GM23338 (cell line): ENCODE results near the gene PLA2G6. TPM values are rescaled to one million over a fixed set of nuclear protein-coding genes. Genes with fewer than 3 reads are reported as not detected.

Experiments
- ATAC-seq: fragments of 200-7000 bp; cut with Tn5 transposase; 3 replicates; pipeline ENCODE4 v1.9.1; 2020
- DNase-seq: peaks from one replicate; pipeline ENCODE4 v3.0.0-alpha.2; 2015; ENCODE audit warnings: low spot score
- H2AFZ ChIP-seq: fragments of 200-600 bp; sonication (generic); 2 replicates; pipeline ENCODE4 v1.8.0; 2016; ENCODE audit warnings: antibody characterized with exemption, mild to moderate bottlenecking, moderate library complexity
- H3F3A ChIP-seq: fragments of 200-600 bp; sonication (generic); replicated peaks from 2 replicates; pipeline ENCODE4 v1.8.0; 2017; ENCODE audit warnings: antibody characterized with exemption, mixed run types, low read depth
- H3K27ac ChIP-seq: fragments of 200-600 bp; sonication (generic); 2 replicates; pipeline ENCODE4 v1.6.1; 2016; ENCODE audit warnings: low read depth
- H3K27me3 ChIP-seq: fragments of 200-600 bp; sonication (generic); 2 replicates; pipeline ENCODE4 v1.8.0; 2016; ENCODE audit warnings: mild to moderate bottlenecking, mixed run types, moderate library complexity; ENCODE audit not compliant: insufficient read depth
- H3K36me3 ChIP-seq: fragments of 200-600 bp; sonication (generic); 2 replicates; pipeline ENCODE4 v1.8.0; 2016; ENCODE audit warnings: mild to moderate bottlenecking; ENCODE audit not compliant: insufficient read depth
- H3K4me1 ChIP-seq: fragments of 200-600 bp; sonication (generic); 2 replicates; pipeline ENCODE4 v1.8.0; 2016; ENCODE audit warnings: mild to moderate bottlenecking, moderate library complexity; ENCODE audit not compliant: insufficient read depth
- H3K4me2 ChIP-seq: fragments of 200-600 bp; sonication (generic); 2 replicates; pipeline ENCODE4 v1.7.1; 2017; ENCODE audit warnings: mixed run types
- H3K4me3 ChIP-seq: fragments of 200-600 bp; sonication (generic); 2 replicates; pipeline ENCODE4 v1.6.1; 2016; ENCODE audit warnings: mixed run types
- H3K79me2 ChIP-seq: fragments of 200-600 bp; sonication (generic); replicated peaks from 2 replicates; pipeline ENCODE4 v1.8.0; 2017; ENCODE audit warnings: mild to moderate bottlenecking; ENCODE audit not compliant: insufficient read depth
- H3K9me2 ChIP-seq: fragments of 200-600 bp; sonication (generic); 2 replicates; pipeline ENCODE4 v1.8.0; 2017; ENCODE audit not compliant: insufficient read depth
- H4K20me1 ChIP-seq: fragments of 200-600 bp; sonication (generic); replicated peaks from 2 replicates; pipeline ENCODE4 v1.8.0; 2017; ENCODE audit warnings: mild to moderate bottlenecking; ENCODE audit not compliant: insufficient read depth
- H3K27ac Mint-ChIP-seq: 2 replicates; pipeline ENCODE4 v1.8.0; 2020; ENCODE audit warnings: inconsistent platforms, mild to moderate bottlenecking, moderate library complexity, mixed read lengths
- H3K27me3 Mint-ChIP-seq: 3 replicates; pipeline ENCODE4 v1.8.0; 2022; ENCODE audit warnings: low read depth, mild to moderate bottlenecking, moderate library complexity, mixed read lengths, inconsistent platforms; ENCODE audit not compliant: insufficient read depth, poor library complexity
- H3K36me3 Mint-ChIP-seq: 3 replicates; pipeline ENCODE4 v1.8.0; 2021; ENCODE audit warnings: low read depth, mild to moderate bottlenecking, inconsistent platforms, moderate library complexity, mixed read lengths
- H3K4me1 Mint-ChIP-seq: 3 replicates; pipeline ENCODE4 v1.8.0; 2020; ENCODE audit warnings: mild to moderate bottlenecking, inconsistent platforms, mixed read lengths
- H3K4me3 Mint-ChIP-seq: 3 replicates; pipeline ENCODE4 v1.8.0; 2021; ENCODE audit warnings: moderate library complexity, mild to moderate bottlenecking, inconsistent platforms, mixed read lengths
- H3K9me3 Mint-ChIP-seq: 3 replicates; pipeline ENCODE4 v1.8.0; 2020; ENCODE audit warnings: moderate library complexity, mild to moderate bottlenecking, inconsistent platforms, mixed read lengths
- CREB1 ChIP-seq: fragments of 250-450 bp; sonication (Bioruptor Pico); IDR thresholded peaks from 2 replicates; pipeline ENCODE4 v1.5.0; 2020; ENCODE audit warnings: low read depth, mild to moderate bottlenecking, moderate library complexity
- EZH2 ChIP-seq: fragments of 200-600 bp; sonication (generic); IDR thresholded peaks from one replicate; pipeline ENCODE4 v1.8.0; 2017; ENCODE audit warnings: antibody characterized with exemption, mild to moderate bottlenecking, low read depth; ENCODE audit not compliant: unreplicated experiment
- EZH2phosphoT487 ChIP-seq: fragments of 200-600 bp; sonication (generic); IDR thresholded peaks from one replicate; pipeline ENCODE4 v1.8.1; 2018; ENCODE audit warnings: antibody characterized with exemption; ENCODE audit not compliant: unreplicated experiment
- JUNB ChIP-seq: IDR thresholded peaks from one replicate; pipeline ENCODE4 v1.6.1; 2016; ENCODE audit warnings: antibody characterized with exemption; ENCODE audit not compliant: unreplicated experiment
- NANOG ChIP-seq: IDR thresholded peaks from 2 replicates; pipeline ENCODE4 v1.6.1; 2016; ENCODE audit warnings: antibody characterized with exemption, borderline replicate concordance
- POLR2AphosphoS5 ChIP-seq: IDR thresholded peaks from 2 replicates; pipeline ENCODE4 v1.6.1; 2016; ENCODE audit warnings: antibody characterized with exemption, low read depth
- STAT1 ChIP-seq: IDR thresholded peaks from one replicate; pipeline ENCODE4 v1.6.1; 2016; ENCODE audit warnings: antibody characterized with exemption; ENCODE audit not compliant: unreplicated experiment
- ZNF114 ChIP-seq: fragments of 250-450 bp; sonication (Bioruptor Pico); IDR thresholded peaks from 2 replicates; pipeline ENCODE4 v1.5.0; 2020; ENCODE audit warnings: mild to moderate bottlenecking, moderate library complexity
- ZNF331 ChIP-seq: fragments of 250-450 bp; sonication (Bioruptor Pico); IDR thresholded peaks from 2 replicates; pipeline ENCODE4 v1.5.0; 2020; ENCODE audit warnings: low read depth, mild to moderate bottlenecking, moderate library complexity
- polyA plus RNA-seq: library from polyadenylated mRNA; unstranded; fragments of >200 nt; fragmentation: Nextera tagmentation; extraction: Ambion mirVana; gene quantifications from 2 replicates; pipeline ENCODE4 v1.2.1, GENCODE V29; 2016
- total RNA-seq: library from RNA; depleted of rRNA; stranded (reverse); fragments of >200 nt; shearing (Covaris generic); gene quantifications from 2 replicates; pipeline ENCODE4 v1.2.3, GENCODE V29; 2014
- TF ChIP-seq, protein P1 (sequence below), 2 experiments: fragments of 200-600 bp in 1 of 2; sonication (generic) in 1 of 2; conservative IDR thresholded peaks; 2 replicates each; pipeline versions ENCODE4 v1.5.1 to v1.6.1; 2016 to 2017; ENCODE audit warnings: antibody characterized with exemption in 2 of 2, low read depth in 2 of 2, mild to moderate bottlenecking in 2 of 2, moderate library complexity in 1 of 2
- TF ChIP-seq, protein P2 (sequence below): IDR thresholded peaks from one replicate; pipeline ENCODE4 v1.6.1; 2018; ENCODE audit warnings: antibody characterized with exemption; ENCODE audit not compliant: unreplicated experiment
- TF ChIP-seq, protein P3 (sequence below): fragments of 250-450 bp; sonication (Bioruptor Pico); IDR thresholded peaks from 2 replicates; pipeline ENCODE4 v1.5.0; 2020; ENCODE audit warnings: mild to moderate bottlenecking, moderate library complexity
- TF ChIP-seq, protein P4 (sequence below): IDR thresholded peaks from 2 replicates; pipeline ENCODE4 v1.6.1; 2016; ENCODE audit warnings: antibody characterized with exemption

Gene PLA2G6
- total and polyA plus RNA-seq, 2 experiments from 2014 or later = 4.5 to 12.6 TPM

DNA sequence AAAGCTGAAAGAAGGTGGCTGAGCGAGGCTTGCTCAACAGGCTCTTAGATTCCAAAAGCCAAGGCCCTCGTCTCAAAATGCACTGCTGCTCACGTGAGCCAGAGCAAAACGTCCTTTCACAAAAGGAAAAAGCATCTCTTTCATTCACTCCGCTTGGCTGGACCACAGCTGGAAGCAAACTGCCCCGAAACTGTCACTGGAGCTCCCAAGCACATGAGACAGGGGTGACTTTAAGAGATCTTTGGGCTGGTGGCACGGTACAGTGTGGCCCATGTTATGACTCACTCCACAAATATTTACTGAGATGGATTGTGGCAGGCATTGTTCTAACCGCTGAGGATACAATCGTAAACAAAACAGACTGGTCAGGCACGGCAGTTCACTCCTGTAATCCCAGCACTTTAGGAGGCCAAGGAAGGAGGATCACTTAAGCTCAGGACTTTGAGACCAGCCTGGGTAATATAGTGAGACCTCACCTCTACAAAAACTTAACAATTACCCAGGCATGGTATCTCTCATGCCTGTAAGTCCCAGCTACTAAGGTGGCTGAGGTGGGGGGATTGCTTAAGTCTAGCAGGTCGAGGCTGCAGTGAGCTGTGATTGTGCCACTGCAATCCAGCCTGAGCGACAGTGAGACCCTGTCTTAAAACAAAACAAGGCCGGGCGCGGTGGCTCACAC, 3.6 kb downstream of the PLA2G6 start:
- Mint-ChIP-seq H3K4me1 (peaks cover 33% of the 10 kb centered on the region), H3K4me3 (no peak overlapping the region), H3K27ac (peak overlapping the region; percentile 63), H3K27me3 (peaks cover 20% of the 10 kb centered on the region), H3K9me3 (no peaks in the 10 kb centered on the region; the same call in 2 of the 3 replicates), H3K36me3 (peaks cover 5% of the 10 kb centered on the region; the same call in 2 of the 3 replicates)
- ATAC-seq (no peak), DNase-seq (peak; percentile 33)
- Histone ChIP-seq H3K4me3 (no peak overlapping the region), H4K20me1 (no peaks in the 10 kb centered on the region), H2AFZ (no peak overlapping the region), H3K9me2 (no peaks in the 10 kb centered on the region), H3K4me1 (peaks cover 15% of the 10 kb centered on the region), H3K27ac (peak overlapping the region; percentile 66; the same call in 1 of the 2 replicates), H3K36me3 (no peaks in the 10 kb centered on the region), H3K27me3 (no peaks in the 10 kb centered on the region), H3F3A (peaks cover 8% of the 10 kb centered on the region; the same call in 1 of the 2 replicates), H3K4me2 (no peak overlapping the region), H3K79me2 (no peaks in the 10 kb centered on the region)
- TF ChIP-seq CREB1 (CRISPR knock-in tag) = no peak
- TF ChIP-seq NANOG = no peak
- TF ChIP-seq JUNB = no peak
- TF ChIP-seq EZH2 = no peak
- no peak for TF ChIP-seq ZNF114 (CRISPR knock-in tag)
- TF ChIP-seq, protein P1, sequence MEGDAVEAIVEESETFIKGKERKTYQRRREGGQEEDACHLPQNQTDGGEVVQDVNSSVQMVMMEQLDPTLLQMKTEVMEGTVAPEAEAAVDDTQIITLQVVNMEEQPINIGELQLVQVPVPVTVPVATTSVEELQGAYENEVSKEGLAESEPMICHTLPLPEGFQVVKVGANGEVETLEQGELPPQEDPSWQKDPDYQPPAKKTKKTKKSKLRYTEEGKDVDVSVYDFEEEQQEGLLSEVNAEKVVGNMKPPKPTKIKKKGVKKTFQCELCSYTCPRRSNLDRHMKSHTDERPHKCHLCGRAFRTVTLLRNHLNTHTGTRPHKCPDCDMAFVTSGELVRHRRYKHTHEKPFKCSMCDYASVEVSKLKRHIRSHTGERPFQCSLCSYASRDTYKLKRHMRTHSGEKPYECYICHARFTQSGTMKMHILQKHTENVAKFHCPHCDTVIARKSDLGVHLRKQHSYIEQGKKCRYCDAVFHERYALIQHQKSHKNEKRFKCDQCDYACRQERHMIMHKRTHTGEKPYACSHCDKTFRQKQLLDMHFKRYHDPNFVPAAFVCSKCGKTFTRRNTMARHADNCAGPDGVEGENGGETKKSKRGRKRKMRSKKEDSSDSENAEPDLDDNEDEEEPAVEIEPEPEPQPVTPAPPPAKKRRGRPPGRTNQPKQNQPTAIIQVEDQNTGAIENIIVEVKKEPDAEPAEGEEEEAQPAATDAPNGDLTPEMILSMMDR (conservative IDR thresholded peaks at IDR 0.05; ENCODE audit: low read depth in 2 of 2) = no peak
- no peak for TF ChIP-seq POLR2AphosphoS5
- TF ChIP-seq, protein P2, sequence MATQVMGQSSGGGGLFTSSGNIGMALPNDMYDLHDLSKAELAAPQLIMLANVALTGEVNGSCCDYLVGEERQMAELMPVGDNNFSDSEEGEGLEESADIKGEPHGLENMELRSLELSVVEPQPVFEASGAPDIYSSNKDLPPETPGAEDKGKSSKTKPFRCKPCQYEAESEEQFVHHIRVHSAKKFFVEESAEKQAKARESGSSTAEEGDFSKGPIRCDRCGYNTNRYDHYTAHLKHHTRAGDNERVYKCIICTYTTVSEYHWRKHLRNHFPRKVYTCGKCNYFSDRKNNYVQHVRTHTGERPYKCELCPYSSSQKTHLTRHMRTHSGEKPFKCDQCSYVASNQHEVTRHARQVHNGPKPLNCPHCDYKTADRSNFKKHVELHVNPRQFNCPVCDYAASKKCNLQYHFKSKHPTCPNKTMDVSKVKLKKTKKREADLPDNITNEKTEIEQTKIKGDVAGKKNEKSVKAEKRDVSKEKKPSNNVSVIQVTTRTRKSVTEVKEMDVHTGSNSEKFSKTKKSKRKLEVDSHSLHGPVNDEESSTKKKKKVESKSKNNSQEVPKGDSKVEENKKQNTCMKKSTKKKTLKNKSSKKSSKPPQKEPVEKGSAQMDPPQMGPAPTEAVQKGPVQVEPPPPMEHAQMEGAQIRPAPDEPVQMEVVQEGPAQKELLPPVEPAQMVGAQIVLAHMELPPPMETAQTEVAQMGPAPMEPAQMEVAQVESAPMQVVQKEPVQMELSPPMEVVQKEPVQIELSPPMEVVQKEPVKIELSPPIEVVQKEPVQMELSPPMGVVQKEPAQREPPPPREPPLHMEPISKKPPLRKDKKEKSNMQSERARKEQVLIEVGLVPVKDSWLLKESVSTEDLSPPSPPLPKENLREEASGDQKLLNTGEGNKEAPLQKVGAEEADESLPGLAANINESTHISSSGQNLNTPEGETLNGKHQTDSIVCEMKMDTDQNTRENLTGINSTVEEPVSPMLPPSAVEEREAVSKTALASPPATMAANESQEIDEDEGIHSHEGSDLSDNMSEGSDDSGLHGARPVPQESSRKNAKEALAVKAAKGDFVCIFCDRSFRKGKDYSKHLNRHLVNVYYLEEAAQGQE = no peak
- TF ChIP-seq, protein P3, sequence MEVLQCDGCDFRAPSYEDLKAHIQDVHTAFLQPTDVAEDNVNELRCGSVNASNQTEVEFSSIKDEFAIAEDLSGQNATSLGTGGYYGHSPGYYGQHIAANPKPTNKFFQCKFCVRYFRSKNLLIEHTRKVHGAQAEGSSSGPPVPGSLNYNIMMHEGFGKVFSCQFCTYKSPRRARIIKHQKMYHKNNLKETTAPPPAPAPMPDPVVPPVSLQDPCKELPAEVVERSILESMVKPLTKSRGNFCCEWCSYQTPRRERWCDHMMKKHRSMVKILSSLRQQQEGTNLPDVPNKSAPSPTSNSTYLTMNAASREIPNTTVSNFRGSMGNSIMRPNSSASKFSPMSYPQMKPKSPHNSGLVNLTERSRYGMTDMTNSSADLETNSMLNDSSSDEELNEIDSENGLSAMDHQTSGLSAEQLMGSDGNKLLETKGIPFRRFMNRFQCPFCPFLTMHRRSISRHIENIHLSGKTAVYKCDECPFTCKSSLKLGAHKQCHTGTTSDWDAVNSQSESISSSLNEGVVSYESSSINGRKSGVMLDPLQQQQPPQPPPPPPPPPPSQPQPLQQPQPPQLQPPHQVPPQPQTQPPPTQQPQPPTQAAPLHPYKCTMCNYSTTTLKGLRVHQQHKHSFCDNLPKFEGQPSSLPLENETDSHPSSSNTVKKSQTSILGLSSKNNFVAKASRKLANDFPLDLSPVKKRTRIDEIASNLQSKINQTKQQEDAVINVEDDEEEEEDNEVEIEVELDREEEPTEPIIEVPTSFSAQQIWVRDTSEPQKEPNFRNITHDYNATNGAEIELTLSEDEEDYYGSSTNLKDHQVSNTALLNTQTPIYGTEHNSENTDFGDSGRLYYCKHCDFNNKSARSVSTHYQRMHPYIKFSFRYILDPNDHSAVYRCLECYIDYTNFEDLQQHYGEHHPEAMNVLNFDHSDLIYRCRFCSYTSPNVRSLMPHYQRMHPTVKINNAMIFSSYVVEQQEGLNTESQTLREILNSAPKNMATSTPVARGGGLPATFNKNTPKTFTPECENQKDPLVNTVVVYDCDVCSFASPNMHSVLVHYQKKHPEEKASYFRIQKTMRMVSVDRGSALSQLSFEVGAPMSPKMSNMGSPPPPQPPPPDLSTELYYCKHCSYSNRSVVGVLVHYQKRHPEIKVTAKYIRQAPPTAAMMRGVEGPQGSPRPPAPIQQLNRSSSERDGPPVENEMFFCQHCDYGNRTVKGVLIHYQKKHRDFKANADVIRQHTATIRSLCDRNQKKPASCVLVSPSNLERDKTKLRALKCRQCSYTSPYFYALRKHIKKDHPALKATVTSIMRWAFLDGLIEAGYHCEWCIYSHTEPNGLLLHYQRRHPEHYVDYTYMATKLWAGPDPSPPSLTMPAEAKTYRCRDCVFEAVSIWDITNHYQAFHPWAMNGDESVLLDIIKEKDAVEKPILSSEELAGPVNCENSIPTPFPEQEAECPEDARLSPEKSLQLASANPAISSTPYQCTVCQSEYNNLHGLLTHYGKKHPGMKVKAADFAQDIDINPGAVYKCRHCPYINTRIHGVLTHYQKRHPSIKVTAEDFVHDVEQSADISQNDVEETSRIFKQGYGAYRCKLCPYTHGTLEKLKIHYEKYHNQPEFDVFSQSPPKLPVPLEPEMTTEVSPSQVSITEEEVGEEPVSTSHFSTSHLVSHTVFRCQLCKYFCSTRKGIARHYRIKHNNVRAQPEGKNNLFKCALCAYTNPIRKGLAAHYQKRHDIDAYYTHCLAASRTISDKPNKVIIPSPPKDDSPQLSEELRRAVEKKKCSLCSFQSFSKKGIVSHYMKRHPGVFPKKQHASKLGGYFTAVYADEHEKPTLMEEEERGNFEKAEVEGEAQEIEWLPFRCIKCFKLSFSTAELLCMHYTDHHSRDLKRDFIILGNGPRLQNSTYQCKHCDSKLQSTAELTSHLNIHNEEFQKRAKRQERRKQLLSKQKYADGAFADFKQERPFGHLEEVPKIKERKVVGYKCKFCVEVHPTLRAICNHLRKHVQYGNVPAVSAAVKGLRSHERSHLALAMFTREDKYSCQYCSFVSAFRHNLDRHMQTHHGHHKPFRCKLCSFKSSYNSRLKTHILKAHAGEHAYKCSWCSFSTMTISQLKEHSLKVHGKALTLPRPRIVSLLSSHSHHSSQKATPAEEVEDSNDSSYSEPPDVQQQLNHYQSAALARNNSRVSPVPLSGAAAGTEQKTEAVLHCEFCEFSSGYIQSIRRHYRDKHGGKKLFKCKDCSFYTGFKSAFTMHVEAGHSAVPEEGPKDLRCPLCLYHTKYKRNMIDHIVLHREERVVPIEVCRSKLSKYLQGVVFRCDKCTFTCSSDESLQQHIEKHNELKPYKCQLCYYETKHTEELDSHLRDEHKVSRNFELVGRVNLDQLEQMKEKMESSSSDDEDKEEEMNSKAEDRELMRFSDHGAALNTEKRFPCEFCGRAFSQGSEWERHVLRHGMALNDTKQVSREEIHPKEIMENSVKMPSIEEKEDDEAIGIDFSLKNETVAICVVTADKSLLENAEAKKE (CRISPR knock-in tag) = no peak
- TF ChIP-seq EZH2phosphoT487 = no peak
- TF ChIP-seq STAT1 = no peak
- TF ChIP-seq, protein P4, sequence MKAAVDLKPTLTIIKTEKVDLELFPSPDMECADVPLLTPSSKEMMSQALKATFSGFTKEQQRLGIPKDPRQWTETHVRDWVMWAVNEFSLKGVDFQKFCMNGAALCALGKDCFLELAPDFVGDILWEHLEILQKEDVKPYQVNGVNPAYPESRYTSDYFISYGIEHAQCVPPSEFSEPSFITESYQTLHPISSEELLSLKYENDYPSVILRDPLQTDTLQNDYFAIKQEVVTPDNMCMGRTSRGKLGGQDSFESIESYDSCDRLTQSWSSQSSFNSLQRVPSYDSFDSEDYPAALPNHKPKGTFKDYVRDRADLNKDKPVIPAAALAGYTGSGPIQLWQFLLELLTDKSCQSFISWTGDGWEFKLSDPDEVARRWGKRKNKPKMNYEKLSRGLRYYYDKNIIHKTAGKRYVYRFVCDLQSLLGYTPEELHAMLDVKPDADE = no peak
- TF ChIP-seq ZNF331 = no peak
